Measurements from ENCODE around the gene CHST7.

DNA sequence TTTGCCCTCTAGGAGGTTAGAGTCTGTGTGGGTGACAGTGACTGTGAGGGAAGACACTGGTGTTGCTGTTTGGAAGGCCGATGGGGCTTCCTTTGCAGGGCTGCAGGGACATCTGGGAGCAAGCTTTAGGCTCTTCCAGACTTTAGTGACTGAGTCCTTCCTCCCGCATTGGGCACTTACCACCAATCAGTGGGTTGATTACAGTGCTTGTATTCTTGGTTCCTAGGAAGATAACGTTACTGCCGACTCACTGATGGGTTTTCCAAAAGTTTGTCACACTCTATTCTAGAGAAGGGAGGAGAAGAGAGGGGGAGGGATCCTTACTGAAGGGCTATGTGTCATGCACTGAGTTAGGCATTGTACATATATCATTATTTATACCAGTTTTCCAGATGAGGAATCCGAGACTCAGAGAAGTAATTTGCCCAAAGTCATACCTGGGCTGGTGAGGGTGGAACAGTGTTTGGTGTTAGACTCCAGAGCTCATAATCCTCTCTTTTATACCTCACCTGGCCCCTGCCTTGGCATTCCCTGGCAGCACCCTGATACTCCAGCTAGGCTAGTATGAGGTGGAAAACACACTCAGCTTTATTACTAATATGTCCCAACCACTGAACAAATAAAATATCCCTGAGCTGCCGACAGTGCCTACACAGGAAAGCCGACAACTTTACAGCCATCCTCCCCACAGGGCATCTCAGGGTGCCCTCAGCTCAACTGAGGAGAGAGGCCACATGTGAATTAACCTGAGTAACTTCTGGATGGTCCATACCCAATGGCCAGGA, 3.8 kb downstream of the CHST7 start:
- TF ChIP-seq, protein P1, sequence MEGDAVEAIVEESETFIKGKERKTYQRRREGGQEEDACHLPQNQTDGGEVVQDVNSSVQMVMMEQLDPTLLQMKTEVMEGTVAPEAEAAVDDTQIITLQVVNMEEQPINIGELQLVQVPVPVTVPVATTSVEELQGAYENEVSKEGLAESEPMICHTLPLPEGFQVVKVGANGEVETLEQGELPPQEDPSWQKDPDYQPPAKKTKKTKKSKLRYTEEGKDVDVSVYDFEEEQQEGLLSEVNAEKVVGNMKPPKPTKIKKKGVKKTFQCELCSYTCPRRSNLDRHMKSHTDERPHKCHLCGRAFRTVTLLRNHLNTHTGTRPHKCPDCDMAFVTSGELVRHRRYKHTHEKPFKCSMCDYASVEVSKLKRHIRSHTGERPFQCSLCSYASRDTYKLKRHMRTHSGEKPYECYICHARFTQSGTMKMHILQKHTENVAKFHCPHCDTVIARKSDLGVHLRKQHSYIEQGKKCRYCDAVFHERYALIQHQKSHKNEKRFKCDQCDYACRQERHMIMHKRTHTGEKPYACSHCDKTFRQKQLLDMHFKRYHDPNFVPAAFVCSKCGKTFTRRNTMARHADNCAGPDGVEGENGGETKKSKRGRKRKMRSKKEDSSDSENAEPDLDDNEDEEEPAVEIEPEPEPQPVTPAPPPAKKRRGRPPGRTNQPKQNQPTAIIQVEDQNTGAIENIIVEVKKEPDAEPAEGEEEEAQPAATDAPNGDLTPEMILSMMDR (conservative IDR thresholded peaks at IDR 0.05): no peak
- TF ChIP-seq ZFX (IDR thresholded peaks at IDR 0.05): no peak
